Ishikawa (cell line): Measurements from ENCODE around the gene ZHX3.
A peak's percentile ranks its signal among the peaks of the same experiment; 100 is the strongest.

Source experiments
- CEBPB ChIP-seq: IDR thresholded peaks from 2 replicates; pipeline ENCODE4 v1.6.1; 2012
- CREB1 ChIP-seq: IDR thresholded peaks from 2 replicates; pipeline ENCODE4 v1.6.1; 2012; ENCODE audit warnings: low read depth
- EGR1 ChIP-seq: IDR thresholded peaks from 2 replicates; pipeline ENCODE4 v1.6.1; 2012
- EP300 ChIP-seq: IDR thresholded peaks from 2 replicates; pipeline ENCODE4 v1.6.1; 2012; ENCODE audit warnings: borderline replicate concordance
- FOXM1 ChIP-seq: IDR thresholded peaks from 2 replicates; pipeline ENCODE4 v1.6.1; 2012; ENCODE audit warnings: low read depth, borderline replicate concordance
- NFIC ChIP-seq: IDR thresholded peaks from 2 replicates; pipeline ENCODE4 v1.6.1; 2012
- RAD21 ChIP-seq: IDR thresholded peaks from 2 replicates; pipeline ENCODE4 v1.6.1; 2012; ENCODE audit warnings: low read depth
- TAF1 ChIP-seq: IDR thresholded peaks from 2 replicates; pipeline ENCODE4 v1.6.1; 2012; ENCODE audit warnings: low read depth, mild to moderate bottlenecking
- TEAD4 ChIP-seq: IDR thresholded peaks from 2 replicates; pipeline ENCODE4 v1.6.1; 2012
- YY1 ChIP-seq: IDR thresholded peaks from 2 replicates; pipeline ENCODE4 v1.6.1; 2012; ENCODE audit warnings: low read depth
- ZBTB7A ChIP-seq: IDR thresholded peaks from 2 replicates; pipeline ENCODE4 v1.6.1; 2012; ENCODE audit warnings: low read depth
- TF ChIP-seq, protein P1 (sequence below): IDR thresholded peaks from 2 replicates; pipeline ENCODE4 v1.6.1; 2012; ENCODE audit warnings: low read depth, mild to moderate bottlenecking
- TF ChIP-seq, protein P2 (sequence below): IDR thresholded peaks from 2 replicates; pipeline ENCODE4 v1.6.1; 2012
- TF ChIP-seq, protein P3 (sequence below): IDR thresholded peaks from 2 replicates; pipeline ENCODE4 v1.6.1; 2012

DNA sequence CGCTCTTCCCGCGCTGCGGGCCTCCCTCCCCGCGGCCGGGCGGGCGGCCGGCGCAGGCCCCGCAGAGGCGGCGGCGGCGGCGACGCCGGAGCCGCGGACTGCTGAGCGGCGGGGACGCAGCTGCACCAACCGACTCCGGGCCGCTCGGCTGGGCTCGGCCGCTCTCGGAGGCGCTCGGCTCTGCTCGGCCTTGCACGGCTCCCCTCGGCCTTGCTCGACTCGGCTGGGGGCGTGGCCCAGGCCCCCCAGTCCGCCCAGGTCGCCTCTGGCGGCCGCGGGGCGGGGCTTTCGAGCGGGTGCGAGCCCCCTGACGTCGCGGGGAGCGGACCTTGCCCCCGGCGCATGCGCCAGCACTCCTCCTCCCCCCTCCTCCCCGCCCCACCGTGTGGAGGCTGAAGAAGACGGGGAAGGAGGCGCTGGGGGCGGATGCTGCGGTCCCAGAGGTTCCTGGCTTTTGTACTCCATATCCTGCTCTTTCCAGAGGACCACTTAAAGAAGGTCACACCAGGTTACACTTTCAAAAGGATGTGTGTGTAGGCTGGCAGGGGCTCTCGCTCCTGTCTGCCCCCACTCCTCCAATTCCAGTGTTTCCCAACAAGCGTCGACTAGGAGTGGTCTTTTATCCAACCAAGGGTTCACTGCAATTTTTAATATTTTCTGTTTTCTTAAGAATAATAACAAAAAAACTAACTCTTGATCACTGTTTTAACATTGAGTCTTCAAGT lies at the start of gene ZHX3:
- TF ChIP-seq TEAD4 (no peak), EP300 (no peak), CEBPB (no peak), RAD21 (no peak), EGR1 (no peak), YY1 (no peak), FOXM1 (no peak), NFIC (no peak), CREB1 (no peak), TAF1 (0 out of 2 replicates have a peak, but pooled peaks have one; percentile 50), ZBTB7A (no peak)
- TF ChIP-seq, protein P1, sequence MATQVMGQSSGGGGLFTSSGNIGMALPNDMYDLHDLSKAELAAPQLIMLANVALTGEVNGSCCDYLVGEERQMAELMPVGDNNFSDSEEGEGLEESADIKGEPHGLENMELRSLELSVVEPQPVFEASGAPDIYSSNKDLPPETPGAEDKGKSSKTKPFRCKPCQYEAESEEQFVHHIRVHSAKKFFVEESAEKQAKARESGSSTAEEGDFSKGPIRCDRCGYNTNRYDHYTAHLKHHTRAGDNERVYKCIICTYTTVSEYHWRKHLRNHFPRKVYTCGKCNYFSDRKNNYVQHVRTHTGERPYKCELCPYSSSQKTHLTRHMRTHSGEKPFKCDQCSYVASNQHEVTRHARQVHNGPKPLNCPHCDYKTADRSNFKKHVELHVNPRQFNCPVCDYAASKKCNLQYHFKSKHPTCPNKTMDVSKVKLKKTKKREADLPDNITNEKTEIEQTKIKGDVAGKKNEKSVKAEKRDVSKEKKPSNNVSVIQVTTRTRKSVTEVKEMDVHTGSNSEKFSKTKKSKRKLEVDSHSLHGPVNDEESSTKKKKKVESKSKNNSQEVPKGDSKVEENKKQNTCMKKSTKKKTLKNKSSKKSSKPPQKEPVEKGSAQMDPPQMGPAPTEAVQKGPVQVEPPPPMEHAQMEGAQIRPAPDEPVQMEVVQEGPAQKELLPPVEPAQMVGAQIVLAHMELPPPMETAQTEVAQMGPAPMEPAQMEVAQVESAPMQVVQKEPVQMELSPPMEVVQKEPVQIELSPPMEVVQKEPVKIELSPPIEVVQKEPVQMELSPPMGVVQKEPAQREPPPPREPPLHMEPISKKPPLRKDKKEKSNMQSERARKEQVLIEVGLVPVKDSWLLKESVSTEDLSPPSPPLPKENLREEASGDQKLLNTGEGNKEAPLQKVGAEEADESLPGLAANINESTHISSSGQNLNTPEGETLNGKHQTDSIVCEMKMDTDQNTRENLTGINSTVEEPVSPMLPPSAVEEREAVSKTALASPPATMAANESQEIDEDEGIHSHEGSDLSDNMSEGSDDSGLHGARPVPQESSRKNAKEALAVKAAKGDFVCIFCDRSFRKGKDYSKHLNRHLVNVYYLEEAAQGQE: no peak
- TF ChIP-seq, protein P2, sequence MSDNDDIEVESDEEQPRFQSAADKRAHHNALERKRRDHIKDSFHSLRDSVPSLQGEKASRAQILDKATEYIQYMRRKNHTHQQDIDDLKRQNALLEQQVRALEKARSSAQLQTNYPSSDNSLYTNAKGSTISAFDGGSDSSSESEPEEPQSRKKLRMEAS: no peak
- TF ChIP-seq, protein P3, sequence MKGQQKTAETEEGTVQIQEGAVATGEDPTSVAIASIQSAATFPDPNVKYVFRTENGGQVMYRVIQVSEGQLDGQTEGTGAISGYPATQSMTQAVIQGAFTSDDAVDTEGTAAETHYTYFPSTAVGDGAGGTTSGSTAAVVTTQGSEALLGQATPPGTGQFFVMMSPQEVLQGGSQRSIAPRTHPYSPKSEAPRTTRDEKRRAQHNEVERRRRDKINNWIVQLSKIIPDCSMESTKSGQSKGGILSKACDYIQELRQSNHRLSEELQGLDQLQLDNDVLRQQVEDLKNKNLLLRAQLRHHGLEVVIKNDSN: no peak
